HepG2 (cell line): ENCODE results near the gene KIF17. TPM values are rescaled to one million over a fixed set of nuclear protein-coding genes. Genes with fewer than 3 reads are reported as not detected.

Experiments used
- ASH2L ChIP-seq: fragments of 300-600, 200-600 bp; sonication (generic); IDR thresholded peaks from 2 replicates; pipeline ENCODE4 v1.7.0; 2017; ENCODE audit warnings: low read depth, mild to moderate bottlenecking, moderate library complexity, mixed read lengths, low read length; ENCODE audit not compliant: insufficient read length
- GMEB1 ChIP-seq: sonication (generic); formaldehyde crosslinking; IDR thresholded peaks from 2 replicates; pipeline ENCODE4 v1.5.1; 2020; ENCODE audit warnings: missing genetic modification reagents, mild to moderate bottlenecking, borderline replicate concordance
- HOXA5 ChIP-seq: sonication (generic); formaldehyde crosslinking; IDR thresholded peaks from 2 replicates; pipeline ENCODE4 v1.4.0; 2020; ENCODE audit warnings: missing genetic modification reagents
- KLF12 ChIP-seq: sonication (generic); formaldehyde crosslinking; IDR thresholded peaks from 2 replicates; pipeline ENCODE4 v1.4.0; 2020; ENCODE audit warnings: missing genetic modification reagents, borderline replicate concordance
- MEIS1 ChIP-seq: sonication (generic); formaldehyde crosslinking; IDR thresholded peaks from 2 replicates; pipeline ENCODE4 v1.9.0; 2021; ENCODE audit warnings: mild to moderate bottlenecking, missing genetic modification reagents, moderate library complexity, borderline replicate concordance
- MXD4 ChIP-seq: IDR thresholded peaks from 2 replicates; pipeline ENCODE4 v1.6.1; 2016; ENCODE audit warnings: mild to moderate bottlenecking, missing biosample characterization, missing genetic modification reagents
- PBX2 ChIP-seq: IDR thresholded peaks from 2 replicates; pipeline ENCODE4 v1.6.1; 2016; ENCODE audit warnings: control low read depth
- RORA ChIP-seq: sonication (generic); formaldehyde crosslinking; IDR thresholded peaks from 2 replicates; pipeline ENCODE4 v1.5.0; 2020; ENCODE audit warnings: mild to moderate bottlenecking, missing genetic modification reagents, moderate library complexity
- TFDP1 ChIP-seq: IDR thresholded peaks from 2 replicates; pipeline ENCODE4 v1.6.1; 2016; ENCODE audit warnings: missing compliant biosample characterization, missing genetic modification reagents, borderline replicate concordance
- THYN1 ChIP-seq: sonication (generic); formaldehyde crosslinking; IDR thresholded peaks from 2 replicates; pipeline ENCODE4 v1.8.1; 2023; ENCODE audit warnings: low read depth, mild to moderate bottlenecking, moderate library complexity, missing genetic modification reagents, borderline replicate concordance
- ZNF143 ChIP-seq: sonication (generic); formaldehyde crosslinking; IDR thresholded peaks from 2 replicates; pipeline ENCODE4 v1.4.0; 2020; ENCODE audit warnings: missing genetic modification reagents
- ZNF230 ChIP-seq: sonication (generic); formaldehyde crosslinking; IDR thresholded peaks from 2 replicates; pipeline ENCODE4 v1.4.0; 2020; ENCODE audit warnings: mild to moderate bottlenecking, missing genetic modification reagents
- ZNF407 ChIP-seq: sonication (generic); formaldehyde crosslinking; IDR thresholded peaks from one replicate; pipeline ENCODE4 v1.5.1; 2020; ENCODE audit warnings: mild to moderate bottlenecking, missing genetic modification reagents; ENCODE audit errors: not compliant biosample characterization
- ZNF569 ChIP-seq: sonication (generic); formaldehyde crosslinking; IDR thresholded peaks from 2 replicates; pipeline ENCODE4 v1.5.0; 2020; ENCODE audit warnings: mild to moderate bottlenecking, missing genetic modification reagents, moderate library complexity, borderline replicate concordance
- polyA plus RNA-seq, 8 experiments: library from polyadenylated mRNA; depleted of rRNA in 3 of 8; stranded (reverse) in 7 of 8; unstranded in 1 of 8; fragments of >200 nt; fragmentation: Illumina TruSeq in 4 of 8; extraction: Trizol in 4 of 8; gene quantifications; 2 replicates each; pipeline versions ENCODE4 v1.2.1 to v1.2.3, GENCODE V29; 2011 to 2016; ENCODE audit warnings: low read depth in 4 of 8, missing spikeins in 1 of 8, mixed read lengths in 1 of 8; ENCODE audit not compliant: insufficient read depth in 1 of 8
- total RNA-seq, 5 experiments: library from RNA; depleted of rRNA; stranded (reverse); fragments of >200 nt; fragmentation: Illumina TruSeq; extraction: Trizol; gene quantifications; 2 replicates each; pipeline ENCODE4 v1.2.3, GENCODE V29; 2016; ENCODE audit warnings: low read depth in 1 of 5

The KIF17 gene
- total and polyA plus RNA-seq, 2 of the 13 experiments (the other 11 are each of a cell fraction or from before 2014, with no cell fraction given): 0.24 to 0.44 TPM

DNA sequence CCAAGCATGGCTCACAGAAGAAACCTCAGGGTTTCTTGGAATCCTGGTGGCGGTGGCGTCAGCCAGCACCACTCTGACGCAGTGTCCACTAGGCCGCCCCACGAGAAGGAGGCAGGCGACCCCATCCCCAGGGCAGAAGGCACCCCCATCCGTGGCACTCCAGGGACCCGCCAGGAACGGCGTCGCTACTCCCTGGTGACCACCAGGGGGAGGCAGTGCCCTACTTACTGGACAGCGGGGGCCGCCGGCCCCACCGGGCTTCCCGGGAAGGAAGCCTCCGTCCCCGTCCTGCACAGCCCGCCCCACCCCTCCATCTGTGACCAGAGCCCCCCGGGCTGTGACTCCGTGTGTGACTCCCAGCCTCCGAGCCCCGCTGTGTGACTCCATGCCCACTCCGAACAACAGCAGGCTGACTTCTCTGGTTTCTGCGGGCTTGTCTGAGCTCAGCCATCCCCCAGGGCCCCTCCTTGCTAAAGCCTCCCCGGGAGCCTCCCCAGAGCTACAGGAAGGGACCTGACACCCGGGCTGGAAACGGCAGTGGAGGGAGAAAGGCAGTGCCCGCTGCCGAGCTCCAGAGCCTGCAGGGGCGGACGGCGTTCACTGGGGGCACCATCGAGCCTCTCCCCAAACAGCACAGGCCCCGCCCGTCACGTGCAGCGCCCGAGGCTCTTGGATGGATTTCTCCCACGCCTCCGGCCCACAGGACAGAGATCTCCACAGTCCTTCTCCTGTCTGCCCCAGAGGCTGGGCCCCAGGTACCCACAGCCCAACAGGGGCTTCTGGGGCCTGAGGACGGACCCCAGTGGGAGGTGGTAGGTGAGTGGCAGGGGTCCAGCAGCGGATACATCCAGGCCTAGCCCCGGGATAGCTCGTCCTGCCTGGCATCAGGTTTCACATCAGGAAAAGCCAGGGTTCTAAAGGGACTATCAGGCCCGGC is 21.1 kb downstream of the KIF17 start (continued):
- TF ChIP-seq ASH2L (peak; percentile 47), GMEB1 (CRISPR knock-in tag) (peak; percentile 51; the same call in 1 of the 2 replicates), THYN1 (no peak), ZNF569 (CRISPR knock-in tag) (no peak), ZNF230 (CRISPR knock-in tag) (peak; percentile 20; the same call in 1 of the 2 replicates), MEIS1 (CRISPR knock-in tag) (no peak), KLF12 (CRISPR knock-in tag) (peak; percentile 91; the same call in 1 of the 2 replicates), PBX2 (CRISPR knock-in tag) (no peak), ZNF143 (CRISPR knock-in tag) (no peak), RORA (CRISPR knock-in tag) (no peak), TFDP1 (CRISPR knock-in tag) (peak; percentile 84; the same call in 1 of the 2 replicates), ZNF407 (CRISPR knock-in tag) (no peak), MXD4 (CRISPR knock-in tag) (no peak; the same call in 1 of the 2 replicates), HOXA5 (0 out of 2 replicates have a peak, but pooled peaks have one; percentile 30)
